Pancreas (tissue), 10 donors: ENCODE data around the gene CDK14. TPM values are rescaled to one million over a fixed set of nuclear protein-coding genes. Genes with fewer than 3 reads are reported as not detected.

ENCODE experiments used
- ATAC-seq, 4 donors: fragments of 200-7000 bp; cut with Tn5 transposase; one replicate each; pipeline versions ENCODE4 v1.8.0 to v1.9.1; 2020; ENCODE audit warnings: mild to moderate bottlenecking in 4 of 4, moderate library complexity in 4 of 4
- DNase-seq, 6 donors: peaks; one replicate each; pipeline ENCODE4 v3.0.0-alpha.2; 2020
- FAIRE-seq: peaks from 2 replicates; lab custom pipeline; 2012; peaks lifted over from hg19 to GRCh38; lab: Jason Lieb, UNC
- H3K27ac ChIP-seq, 4 donors: fragments of 200-600 bp; sonication (generic); 1 replicate in 3 of 4; 2 replicates in 1 of 4; pipeline versions ENCODE4 v1.5.0 to v1.8.0; 2020
- H3K27me3 ChIP-seq, 4 donors: fragments of 200-600 bp; one replicate each; pipeline ENCODE4 v1.8.0; 2021
- H3K36me3 ChIP-seq, 3 donors: fragments of 200-600 bp; sonication (generic) in 1 of 3; one replicate each; pipeline versions ENCODE4 v1.5.0 to v1.8.0; 2020 to 2021
- H3K4me1 ChIP-seq, 3 donors: fragments of 200-600 bp; one replicate each; pipeline ENCODE4 v1.8.0; 2021
- H3K4me3 ChIP-seq, 4 donors: fragments of 200-600 bp; sonication (generic) in 2 of 4; one replicate each; pipeline versions ENCODE4 v1.5.0 to v1.8.0; 2020 to 2021
- H3K9me3 ChIP-seq, 4 donors: fragments of 200-600 bp; one replicate each; pipeline ENCODE4 v1.8.0; 2021
- CTCF ChIP-seq, 4 donors: fragments of 200-600 bp; sonication (generic) in 3 of 4; IDR thresholded peaks; one replicate each; pipeline versions ENCODE4 v1.5.0 to v1.8.0; 2021; ENCODE audit warnings: antibody characterized with exemption in 4 of 4
- whole genome bisulfite sequencing, 2 donors: extraction: QIAGEN DNeasy Blood & Tissue Kit; methylation state at CpG; one replicate each; pipeline ENCODE4 v1.1.7; 2013; 5-methylcytosine and 5-hydroxymethylcytosine counted together
- intact Hi-C, 3 donors: fragments of 100-400 bp; cut with DNase I; formaldehyde crosslinking; loops; one replicate each; pipeline versions ENCODE4 v1.11.1 to v1.14.2; 2022
- polyA plus RNA-seq, 2 donors: library from polyadenylated mRNA; stranded (reverse); fragments of 200-250 nt; gene quantifications; one replicate each; pipeline ENCODE4 v1.2.3, GENCODE V29; 2013
- total RNA-seq, 6 donors: library from RNA; stranded (reverse); fragmentation: NEBNext Ultra II Directional in 4 of 6; extraction: Animal tissue kit (Norgen Biotek cat#: 25700) in 4 of 6; gene quantifications; one replicate each; pipeline versions ENCODE4 v1.2.1 to v1.2.4, GENCODE V29; 2021 to 2023
- donor health status: healthy with polysubstance abuse.
- donor health status: DM: no; HTN: no; CAD: no; lungs with moderate emphysema.
- donor health status: DM: no; HTN: no; CAD: no.
- donor health status: control.
- donor health status: control.
- donor health status: Bipolar disorder and iron deficiency.
- donor health status: DM: yes; HTN: yes; CAD: no.
- donor health status: DM: no; HTN: no; CAD: no.
- donor health status: DM: no; HTN: no; CAD: no.
- donor health status: DM: yes; HTN: yes; CAD: no.

CDK14 gene
- total and polyA plus RNA-seq, 8 donors: 4.5 to 48.3 (median 24.7) TPM

- Histone ChIP-seq H3K27me3 (no peaks in the 10 kb centered on the region), H3K27ac (no peak overlapping the region), H3K36me3 (no peaks in the 10 kb centered on the region), H3K4me3 (no peak overlapping the region), H3K4me1 (no peaks in the 10 kb centered on the region), H3K9me3 (no peaks in the 10 kb centered on the region)
- WGBS, 2 donors: 96 to 97% methylated on average over 1 of the region's 1 CpG
- DNase-seq: no peak
- no peak for ATAC-seq
- intact Hi-C loops: no loop called here
- FAIRE-seq: no peak
- no peak for TF ChIP-seq CTCF (IDR thresholded peaks at IDR 0.05)
Measured at GRCh38 chr7:90835861-90836260, 239.7 kb downstream of the CDK14 start.

- no peaks in the 10 kb centered on the region for H3K36me3 ChIP-seq
- H3K27ac ChIP-seq: no peak overlapping the region
- H3K4me1 ChIP-seq: peaks cover 0 to 3% (median 0%) of the 10 kb centered on the region in 3 donors
- FAIRE-seq (no peak), DNase-seq (no peak), ATAC-seq (no peak)
- intact Hi-C loops: no loop called here
- H3K9me3 ChIP-seq: no peaks in the 10 kb centered on the region
- WGBS, 2 donors: 90% methylated on average over 2 of the region's 2 CpGs
- TF ChIP-seq CTCF (IDR thresholded peaks at IDR 0.05): no peak
- no peaks in the 10 kb centered on the region for H3K27me3 ChIP-seq
- H3K4me3 ChIP-seq: no peak overlapping the region
Measured at GRCh38 chr7:90836937-90837336, 240.8 kb downstream of the CDK14 start.

- Histone ChIP-seq H3K4me1 (peaks cover 0 to 3% (median 2%) of the 10 kb centered on the region in 3 donors), H3K27ac (no peak overlapping the region), H3K9me3 (no peaks in the 10 kb centered on the region), H3K36me3 (no peaks in the 10 kb centered on the region), H3K4me3 (no peak overlapping the region), H3K27me3 (no peaks in the 10 kb centered on the region)
- ATAC-seq (no peak), DNase-seq (no peak), FAIRE-seq (no peak)
- intact Hi-C loops: no loop called here
- TF ChIP-seq CTCF (IDR thresholded peaks at IDR 0.05): no peak
- WGBS, 2 donors: 97% methylated on average over 8 of the region's 8 CpGs
Measured at GRCh38 chr7:90838799-90839198, 242.7 kb downstream of the CDK14 start.

GRCh38 chr7:90839316-90839715 lies 243.2 kb downstream of the CDK14 start:
- Histone ChIP-seq H3K27ac (no peak overlapping the region), H3K27me3 (no peaks in the 10 kb centered on the region), H3K4me1 (peaks cover 0 to 3% (median 2%) of the 10 kb centered on the region in 3 donors), H3K4me3 (no peak overlapping the region), H3K9me3 (no peaks in the 10 kb centered on the region), H3K36me3 (no peaks in the 10 kb centered on the region)
- WGBS, 2 donors: 91 to 96% methylated on average over 1 of the region's 1 CpG
- no peak for TF ChIP-seq CTCF (IDR thresholded peaks at IDR 0.05)
- FAIRE-seq (no peak), ATAC-seq (no peak), DNase-seq (no peak)
- intact Hi-C loops: no loop called here

GRCh38 chr7:90839727-90840291 lies 243.7 kb downstream of the CDK14 start:
- no peaks in the 10 kb centered on the region for H3K9me3 ChIP-seq
- peaks cover 0 to 3% (median 2%) of the 10 kb centered on the region in 3 donors for H3K4me1 ChIP-seq
- DNase-seq (no peak), ATAC-seq (no peak), FAIRE-seq (no peak)
- WGBS, 2 donors: 92 to 95% methylated on average over 3 of the region's 3 CpGs
- H3K27ac ChIP-seq: no peak overlapping the region
- intact Hi-C loops: no loop called here
- H3K4me3 ChIP-seq: no peak overlapping the region
- H3K27me3 ChIP-seq: no peaks in the 10 kb centered on the region
- no peaks in the 10 kb centered on the region for H3K36me3 ChIP-seq
- TF ChIP-seq CTCF (IDR thresholded peaks at IDR 0.05): no peak
